ENCODE measurements around the gene CRB2. TPM values are rescaled to one million over a fixed set of nuclear protein-coding genes. Genes with fewer than 3 reads are reported as not detected.

CRB2 gene
- total RNA-seq, 2 donors from 2014 or later = 0.14 TPM; not detected in 1

- Mint-ChIP-seq H3K27ac (no peak overlapping the region), H3K9me3 (no peaks in the 10 kb centered on the region), H3K36me3 (no peaks in the 10 kb centered on the region)
- DNase-seq (ENCODE audit: low spot score in 2 of 2) = peak; percentile 65 to 79
- peak; percentile 80 to 81 for ATAC-seq
These were observed 1.9 kb upstream of the CRB2 start for GRCh38 chr9:123353984-123354591.

- H3K9me3 Mint-ChIP-seq = no peaks in the 10 kb centered on the region
- no peak overlapping the region for H3K27ac Mint-ChIP-seq
- no peak for DNase-seq (ENCODE audit: low spot score in 2 of 2)
- ATAC-seq = no peak
- no peaks in the 10 kb centered on the region for H3K36me3 Mint-ChIP-seq
These were observed 1.0 kb upstream of the CRB2 start for GRCh38 chr9:123354806-123355508.

GRCh38 chr9:123356851-123357742 is 1.1 kb downstream of the CRB2 start:
- H3K27ac Mint-ChIP-seq = no peak overlapping the region
- no peak for DNase-seq (ENCODE audit: low spot score in 2 of 2)
- ATAC-seq = no peak
- no peaks in the 10 kb centered on the region for H3K36me3 Mint-ChIP-seq
- H3K9me3 Mint-ChIP-seq = no peaks in the 10 kb centered on the region

GRCh38 chr9:123357743-123358059 is 1.7 kb downstream of the CRB2 start:
- no peak overlapping the region for H3K27ac Mint-ChIP-seq
- no peak for ATAC-seq
- no peaks in the 10 kb centered on the region for H3K36me3 Mint-ChIP-seq
- no peaks in the 10 kb centered on the region for H3K9me3 Mint-ChIP-seq
- no peak for DNase-seq (ENCODE audit: low spot score in 2 of 2)

GRCh38 chr9:123358181-123358905 is 2.3 kb downstream of the CRB2 start:
- no peaks in the 10 kb centered on the region for H3K9me3 Mint-ChIP-seq
- ATAC-seq (no peak), DNase-seq (ENCODE audit: low spot score in 2 of 2) (no peak)
- no peaks in the 10 kb centered on the region for H3K36me3 Mint-ChIP-seq
- peak overlapping the region in 1 of 2 donors; percentile 40 for H3K27ac Mint-ChIP-seq

GRCh38 chr9:123359106-123359505 is 3.1 kb downstream of the CRB2 start:
- Mint-ChIP-seq H3K9me3 (no peaks in the 10 kb centered on the region), H3K27ac (peak overlapping the region in 1 of 2 donors; percentile 40), H3K36me3 (no peaks in the 10 kb centered on the region)
- DNase-seq (ENCODE audit: low spot score in 2 of 2) = no peak
- no peak for ATAC-seq

GRCh38 chr9:123359546-123359945 is 3.5 kb downstream of the CRB2 start:
- Mint-ChIP-seq H3K9me3 (no peaks in the 10 kb centered on the region), H3K27ac (peak overlapping the region in 1 of 2 donors; percentile 40), H3K36me3 (no peaks in the 10 kb centered on the region)
- DNase-seq (ENCODE audit: low spot score in 2 of 2) (no peak), ATAC-seq (no peak)

GRCh38 chr9:123360161-123361085 is 4.4 kb downstream of the CRB2 start:
- H3K9me3 Mint-ChIP-seq = no peaks in the 10 kb centered on the region
- DNase-seq (ENCODE audit: low spot score in 2 of 2) = no peak
- peak in 1 of 2 donors; percentile 27 for ATAC-seq
- H3K27ac Mint-ChIP-seq = peak overlapping the region in 1 of 2 donors; percentile 40
- no peaks in the 10 kb centered on the region for H3K36me3 Mint-ChIP-seq

GRCh38 chr9:123361086-123361730 is 5.2 kb downstream of the CRB2 start:
- Mint-ChIP-seq H3K27ac (no peak overlapping the region), H3K9me3 (no peaks in the 10 kb centered on the region), H3K36me3 (no peaks in the 10 kb centered on the region)
- ATAC-seq (no peak), DNase-seq (ENCODE audit: low spot score in 2 of 2) (no peak)

GRCh38 chr9:123361731-123362510 is 5.9 kb downstream of the CRB2 start:
- no peak overlapping the region for H3K27ac Mint-ChIP-seq
- ATAC-seq = no peak
- H3K9me3 Mint-ChIP-seq = no peaks in the 10 kb centered on the region
- DNase-seq (ENCODE audit: low spot score in 2 of 2) = no peak
- no peaks in the 10 kb centered on the region for H3K36me3 Mint-ChIP-seq

GRCh38 chr9:123362856-123363255 is 6.9 kb downstream of the CRB2 start:
- DNase-seq (ENCODE audit: low spot score in 2 of 2) (no peak), ATAC-seq (no peak)
- Mint-ChIP-seq H3K9me3 (no peaks in the 10 kb centered on the region), H3K27ac (no peak overlapping the region), H3K36me3 (no peaks in the 10 kb centered on the region)

GRCh38 chr9:123364241-123364824 is 8.3 kb downstream of the CRB2 start:
- DNase-seq (ENCODE audit: low spot score in 2 of 2) (no peak), ATAC-seq (no peak)
- no peaks in the 10 kb centered on the region for H3K9me3 Mint-ChIP-seq
- no peak overlapping the region for H3K27ac Mint-ChIP-seq
- H3K36me3 Mint-ChIP-seq = no peaks in the 10 kb centered on the region

GRCh38 chr9:123365287-123365880 is 9.4 kb downstream of the CRB2 start:
- Mint-ChIP-seq H3K27ac (no peak overlapping the region), H3K36me3 (no peaks in the 10 kb centered on the region), H3K9me3 (no peaks in the 10 kb centered on the region)
- ATAC-seq (peak in 1 of 2 donors; percentile 45), DNase-seq (ENCODE audit: low spot score in 2 of 2) (no peak)

GRCh38 chr9:123365881-123366528 is 10.0 kb downstream of the CRB2 start:
- no peak for ATAC-seq
- H3K27ac Mint-ChIP-seq = no peak overlapping the region
- no peaks in the 10 kb centered on the region for H3K36me3 Mint-ChIP-seq
- no peaks in the 10 kb centered on the region for H3K9me3 Mint-ChIP-seq
- DNase-seq (ENCODE audit: low spot score in 2 of 2) = no peak
